Measurements from ENCODE around the gene WWC2. TPM values are rescaled to one million over a fixed set of nuclear protein-coding genes. Genes with fewer than 3 reads are reported as not detected.
A peak's percentile ranks its signal among the peaks of the same experiment; 100 is the strongest.

The WWC2 gene
- total and polyA plus RNA-seq, 4 experiments from 2014 or later = 2.3 to 7.6 (median 5.2) TPM

DNA sequence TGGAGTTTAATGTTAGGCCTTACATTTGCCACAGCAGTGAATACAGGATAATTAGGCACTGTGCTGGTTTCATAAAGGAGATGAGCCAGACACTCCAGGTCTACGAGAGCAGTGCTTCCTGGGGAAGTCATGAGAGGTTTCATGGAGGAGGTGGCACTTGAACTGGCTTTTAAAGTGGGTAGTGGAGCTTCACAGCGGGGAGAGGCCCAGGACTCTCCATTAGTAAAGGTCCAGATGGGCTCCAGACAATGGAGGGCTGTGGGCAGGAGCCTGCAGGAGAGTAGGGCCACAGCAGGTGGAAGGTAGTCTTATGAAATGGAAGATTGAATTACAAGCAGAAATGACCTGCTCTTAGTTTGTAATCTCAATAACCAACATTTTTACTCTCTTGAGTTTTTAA is 192.0 kb downstream of the WWC2 start:
- H3K4me1 Mint-ChIP-seq = no peaks in the 10 kb centered on the region
- no peak overlapping the region for H3K27ac ChIP-seq (ENCODE audit: low read depth, low read length)
- no peaks in the 10 kb centered on the region for H3K9me3 Mint-ChIP-seq
- H3K27ac Mint-ChIP-seq = no peak overlapping the region
- no peaks in the 10 kb centered on the region for H3K27me3 Mint-ChIP-seq
- no peaks in the 10 kb centered on the region for H3K36me3 ChIP-seq (ENCODE audit: insufficient read depth, low read length)
- no peaks in the 10 kb centered on the region for H3K9me3 ChIP-seq (ENCODE audit: control insufficient read depth in 1 of 2, low read length in 2 of 2)
- ChIA-PET CTCF (ENCODE audit: partially characterized antibody) (interaction anchor here (0.8 kb wide), 1 partner anchor 25 kb away, joined by 3 read pairs; no protein-coding TSS in a partner anchor), POLR2A (ENCODE audit: partially characterized antibody) (no interaction called here)
- H3K27me3 ChIP-seq (ENCODE audit: insufficient read depth, low read length) = no peaks in the 10 kb centered on the region
- H3K4me3 Mint-ChIP-seq = no peak overlapping the region
- H3K4me1 ChIP-seq (ENCODE audit: insufficient read depth, low read length) = no peaks in the 10 kb centered on the region
- H3K4me3 ChIP-seq (ENCODE audit: low read length in 2 of 2) = no peak overlapping the region
- no peak for DNase-seq
- H3K36me3 Mint-ChIP-seq = peaks cover 9 to 15% of the 10 kb centered on the region in 2 donors
- intact Hi-C loops (cut with micrococcal nuclease) = no loop called here

- H3K4me1 Mint-ChIP-seq = peaks cover 0 to 2% (median 0%) of the 10 kb centered on the region in 4 donors
- peak overlapping the region in 2 of 7 donors; percentile 6 to 16 for H3K27ac Mint-ChIP-seq
- peak overlapping the region in 1 of 8 donors; percentile 28 for H3K4me3 Mint-ChIP-seq
- peaks cover 3 to 10% of the 10 kb centered on the region in 2 donors for H3K36me3 Mint-ChIP-seq
- Histone ChIP-seq H3K36me3 (ENCODE audit: insufficient read depth, low read length) (no peaks in the 10 kb centered on the region), H3K4me1 (ENCODE audit: insufficient read depth, low read length) (no peaks in the 10 kb centered on the region), H3K27me3 (ENCODE audit: insufficient read depth, low read length) (no peaks in the 10 kb centered on the region), H3K4me3 (ENCODE audit: low read length in 2 of 2) (no peak overlapping the region), H3K9me3 (ENCODE audit: control insufficient read depth in 1 of 2, low read length in 2 of 2) (no peaks in the 10 kb centered on the region), H3K27ac (ENCODE audit: low read depth, low read length) (no peak overlapping the region)
- POLR2A ChIA-PET (ENCODE audit: partially characterized antibody) = no interaction called here
- no peaks in the 10 kb centered on the region for H3K27me3 Mint-ChIP-seq
- no peaks in the 10 kb centered on the region for H3K9me3 Mint-ChIP-seq
- intact Hi-C loops (cut with micrococcal nuclease) = no loop called here
- DNase-seq = no peak
- CTCF ChIA-PET (ENCODE audit: partially characterized antibody) = no interaction called here
Observed at GRCh38 chr4:183295711-183296110, 196.7 kb downstream of the WWC2 start.

GRCh38 chr4:183297675-183298074 is 198.6 kb downstream of the WWC2 start:
- Mint-ChIP-seq H3K27me3 (no peaks in the 10 kb centered on the region), H3K4me1 (peaks cover 0 to 2% (median 0%) of the 10 kb centered on the region in 4 donors), H3K9me3 (no peaks in the 10 kb centered on the region), H3K36me3 (peaks cover 0 to 7% of the 10 kb centered on the region in 2 donors), H3K4me3 (no peak overlapping the region), H3K27ac (no peak overlapping the region)
- H3K9me3 ChIP-seq (ENCODE audit: control insufficient read depth in 1 of 2, low read length in 2 of 2) = no peaks in the 10 kb centered on the region
- ChIA-PET CTCF (ENCODE audit: partially characterized antibody) (interaction anchor here (1.2 kb wide), 1 partner anchor 36 kb away, joined by 4 read pairs; no protein-coding TSS in a partner anchor), POLR2A (ENCODE audit: partially characterized antibody) (interaction anchor here (0.6 kb wide), 1 partner anchor 45 kb away, joined by 3 read pairs; no protein-coding TSS in a partner anchor)
- H3K4me3 ChIP-seq (ENCODE audit: low read length in 2 of 2) = no peak overlapping the region
- H3K27me3 ChIP-seq (ENCODE audit: insufficient read depth, low read length) = no peaks in the 10 kb centered on the region
- DNase-seq = no peak
- no peaks in the 10 kb centered on the region for H3K36me3 ChIP-seq (ENCODE audit: insufficient read depth, low read length)
- H3K27ac ChIP-seq (ENCODE audit: low read depth, low read length) = no peak overlapping the region
- H3K4me1 ChIP-seq (ENCODE audit: insufficient read depth, low read length) = no peaks in the 10 kb centered on the region
- intact Hi-C loops (cut with micrococcal nuclease) = no loop called here

DNA sequence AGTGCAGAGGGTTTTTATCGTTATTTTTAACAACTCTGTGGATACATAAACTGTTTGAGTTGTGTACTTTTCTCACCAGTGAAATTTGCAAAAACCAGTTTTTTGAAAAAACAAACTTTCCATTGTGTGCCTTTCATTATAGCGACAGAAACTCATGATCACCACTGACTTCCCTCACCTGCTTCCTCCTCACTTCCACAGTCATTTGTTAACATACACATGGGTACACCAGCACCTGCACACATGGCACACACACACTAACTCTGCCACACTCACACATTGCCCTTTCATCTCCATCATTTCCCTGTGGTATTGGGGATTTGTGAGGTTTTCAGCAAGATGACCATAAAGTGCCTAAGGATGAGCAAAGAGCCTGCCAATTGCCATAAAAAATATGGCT is 200.4 kb downstream of the WWC2 start:
- Mint-ChIP-seq H3K27me3 (no peaks in the 10 kb centered on the region), H3K4me1 (peaks cover 0 to 2% (median 0%) of the 10 kb centered on the region in 4 donors), H3K9me3 (no peaks in the 10 kb centered on the region), H3K36me3 (peaks cover 0 to 7% of the 10 kb centered on the region in 2 donors), H3K27ac (peak overlapping the region in 1 of 7 donors; percentile 25), H3K4me3 (no peak overlapping the region)
- POLR2A ChIA-PET (ENCODE audit: partially characterized antibody) = no interaction called here
- H3K4me3 ChIP-seq (ENCODE audit: low read length in 2 of 2) = no peak overlapping the region
- no peaks in the 10 kb centered on the region for H3K27me3 ChIP-seq (ENCODE audit: insufficient read depth, low read length)
- H3K9me3 ChIP-seq (ENCODE audit: control insufficient read depth in 1 of 2, low read length in 2 of 2) = no peaks in the 10 kb centered on the region
- DNase-seq = no peak
- intact Hi-C loops (cut with micrococcal nuclease) = no loop called here
- no peaks in the 10 kb centered on the region for H3K4me1 ChIP-seq (ENCODE audit: insufficient read depth, low read length)
- no peak overlapping the region for H3K27ac ChIP-seq (ENCODE audit: low read depth, low read length)
- no peaks in the 10 kb centered on the region for H3K36me3 ChIP-seq (ENCODE audit: insufficient read depth, low read length)
- CTCF ChIA-PET (ENCODE audit: partially characterized antibody) = no interaction called here

GRCh38 chr4:183300070-183300469 is 201.0 kb downstream of the WWC2 start:
- CTCF ChIA-PET (ENCODE audit: partially characterized antibody) = no interaction called here
- H3K4me3 ChIP-seq (ENCODE audit: low read length in 2 of 2) = no peak overlapping the region

GRCh38 chr4:183300655-183301054 is 201.6 kb downstream of the WWC2 start:
- H3K4me3 ChIP-seq (ENCODE audit: low read length in 2 of 2) = no peak overlapping the region
- intact Hi-C loops (cut with micrococcal nuclease) = no loop called here
- no peaks in the 10 kb centered on the region for H3K27me3 Mint-ChIP-seq
- H3K4me3 Mint-ChIP-seq = no peak overlapping the region
- peaks cover 0 to 2% (median 0%) of the 10 kb centered on the region in 8 donors for H3K9me3 Mint-ChIP-seq
- H3K27me3 ChIP-seq (ENCODE audit: insufficient read depth, low read length) = no peaks in the 10 kb centered on the region
- H3K4me1 ChIP-seq (ENCODE audit: insufficient read depth, low read length) = no peaks in the 10 kb centered on the region
- CTCF ChIA-PET (ENCODE audit: partially characterized antibody) = no interaction called here
- H3K36me3 Mint-ChIP-seq = no peaks in the 10 kb centered on the region
- peaks cover 0 to 2% (median 0%) of the 10 kb centered on the region in 4 donors for H3K4me1 Mint-ChIP-seq
- no peak overlapping the region for H3K27ac Mint-ChIP-seq
- no peaks in the 10 kb centered on the region for H3K36me3 ChIP-seq (ENCODE audit: insufficient read depth, low read length)
- H3K9me3 ChIP-seq (ENCODE audit: control insufficient read depth in 1 of 2, low read length in 2 of 2) = no peaks in the 10 kb centered on the region
- DNase-seq = no peak
- no peak overlapping the region for H3K27ac ChIP-seq (ENCODE audit: low read depth, low read length)
- POLR2A ChIA-PET (ENCODE audit: partially characterized antibody) = no interaction called here

More at GRCh38 chr4:183300070-183300469, 201.0 kb downstream of the WWC2 start:
- Mint-ChIP-seq H3K36me3 (peaks cover 0 to 3% of the 10 kb centered on the region in 2 donors), H3K4me3 (no peak overlapping the region), H3K4me1 (peaks cover 0 to 2% (median 0%) of the 10 kb centered on the region in 4 donors), H3K27ac (no peak overlapping the region), H3K27me3 (no peaks in the 10 kb centered on the region), H3K9me3 (peaks cover 0 to 2% (median 0%) of the 10 kb centered on the region in 8 donors)
- Histone ChIP-seq H3K4me1 (ENCODE audit: insufficient read depth, low read length) (no peaks in the 10 kb centered on the region), H3K9me3 (ENCODE audit: control insufficient read depth in 1 of 2, low read length in 2 of 2) (no peaks in the 10 kb centered on the region), H3K36me3 (ENCODE audit: insufficient read depth, low read length) (no peaks in the 10 kb centered on the region), H3K27me3 (ENCODE audit: insufficient read depth, low read length) (no peaks in the 10 kb centered on the region), H3K27ac (ENCODE audit: low read depth, low read length) (no peak overlapping the region)
- intact Hi-C loops (cut with micrococcal nuclease) = no loop called here
- POLR2A ChIA-PET (ENCODE audit: partially characterized antibody) = no interaction called here
- no peak for DNase-seq

DNA sequence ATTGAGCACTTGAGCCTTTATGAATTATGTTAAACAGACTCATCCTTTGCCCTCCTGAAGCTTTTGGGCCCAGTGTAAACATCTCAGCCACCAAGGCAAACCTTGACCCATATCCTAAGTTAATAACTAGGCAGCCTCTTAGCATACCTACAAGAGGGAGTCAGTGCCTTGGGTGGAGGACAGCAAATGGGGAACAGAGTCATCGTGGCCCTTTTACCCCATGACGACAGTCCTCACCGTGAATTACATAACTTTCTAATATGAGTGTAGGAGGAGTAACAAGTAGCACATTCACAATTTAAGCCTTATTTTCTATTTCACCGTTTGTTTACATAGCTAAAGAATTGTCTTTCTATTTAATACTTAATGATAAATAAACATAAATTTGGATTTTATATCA is 204.2 kb downstream of the WWC2 start:
- H3K27me3 Mint-ChIP-seq = no peaks in the 10 kb centered on the region
- ChIA-PET CTCF (ENCODE audit: partially characterized antibody) (interaction anchor here (1.0 kb wide), 1 partner anchor 63 kb away, joined by 3 read pairs; no protein-coding TSS in a partner anchor), POLR2A (ENCODE audit: partially characterized antibody) (no interaction called here)
- Histone ChIP-seq H3K27me3 (ENCODE audit: insufficient read depth, low read length) (no peaks in the 10 kb centered on the region), H3K4me1 (ENCODE audit: insufficient read depth, low read length) (no peaks in the 10 kb centered on the region), H3K4me3 (ENCODE audit: low read length in 2 of 2) (no peak overlapping the region), H3K9me3 (ENCODE audit: control insufficient read depth in 1 of 2, low read length in 2 of 2) (no peaks in the 10 kb centered on the region), H3K27ac (ENCODE audit: low read depth, low read length) (no peak overlapping the region), H3K36me3 (ENCODE audit: insufficient read depth, low read length) (no peaks in the 10 kb centered on the region)
- no peaks in the 10 kb centered on the region for H3K36me3 Mint-ChIP-seq
- H3K4me3 Mint-ChIP-seq = no peak overlapping the region
- no peak overlapping the region for H3K27ac Mint-ChIP-seq
- intact Hi-C loops (cut with micrococcal nuclease) = no loop called here
- no peak for DNase-seq
- H3K9me3 Mint-ChIP-seq = peaks cover 0 to 2% (median 0%) of the 10 kb centered on the region in 8 donors
- H3K4me1 Mint-ChIP-seq = peaks cover 0 to 2% (median 0%) of the 10 kb centered on the region in 4 donors

Measured in CD4-positive, alpha-beta memory T cell (primary cell).